ENCODE data around the gene ACER2. TPM values are rescaled to one million over a fixed set of nuclear protein-coding genes. Genes with fewer than 3 reads are reported as not detected.

The ACER2 gene
- total and polyA plus RNA-seq, 5 donors from 2014 or later = 0.21 to 2.9 (median 0.87) TPM

- no peaks in the 10 kb centered on the region for H3K27me3 ChIP-seq (ENCODE audit: control insufficient read depth, insufficient read depth, low read length)
- H3K4me1 ChIP-seq (ENCODE audit: control insufficient read depth, insufficient read depth, low read length, poor library complexity, severe bottlenecking) = peaks cover 7% of the 10 kb centered on the region
- ATAC-seq (ENCODE audit: low read depth in 2 of 2) (no peak), DNase-seq (no peak)
- no peaks in the 10 kb centered on the region for H3K36me3 ChIP-seq (ENCODE audit: control insufficient read depth, insufficient read depth, low read length)
- H3K27me3 Mint-ChIP-seq = peaks cover 6% of the 10 kb centered on the region
- no peak overlapping the region for H3K4me3 ChIP-seq (ENCODE audit: low read depth, low read length)
- H3K9me3 ChIP-seq (ENCODE audit: control insufficient read depth in 2 of 2, low read length in 2 of 2) = no peaks in the 10 kb centered on the region
- peaks cover 0 to 9% (median 3%) of the 10 kb centered on the region in 4 donors for H3K4me1 Mint-ChIP-seq
- H3K36me3 Mint-ChIP-seq = peaks cover 8% of the 10 kb centered on the region
- H3K27ac ChIP-seq (ENCODE audit: insufficient read depth, low read length, poor library complexity, severe bottlenecking) = no peak overlapping the region
- H3K9me3 Mint-ChIP-seq = no peaks in the 10 kb centered on the region
- no peak overlapping the region for H3K27ac Mint-ChIP-seq
- H3K4me3 Mint-ChIP-seq = no peak overlapping the region
Observed at GRCh38 chr9:19456426-19456825, 47.6 kb downstream of the ACER2 start.

DNA sequence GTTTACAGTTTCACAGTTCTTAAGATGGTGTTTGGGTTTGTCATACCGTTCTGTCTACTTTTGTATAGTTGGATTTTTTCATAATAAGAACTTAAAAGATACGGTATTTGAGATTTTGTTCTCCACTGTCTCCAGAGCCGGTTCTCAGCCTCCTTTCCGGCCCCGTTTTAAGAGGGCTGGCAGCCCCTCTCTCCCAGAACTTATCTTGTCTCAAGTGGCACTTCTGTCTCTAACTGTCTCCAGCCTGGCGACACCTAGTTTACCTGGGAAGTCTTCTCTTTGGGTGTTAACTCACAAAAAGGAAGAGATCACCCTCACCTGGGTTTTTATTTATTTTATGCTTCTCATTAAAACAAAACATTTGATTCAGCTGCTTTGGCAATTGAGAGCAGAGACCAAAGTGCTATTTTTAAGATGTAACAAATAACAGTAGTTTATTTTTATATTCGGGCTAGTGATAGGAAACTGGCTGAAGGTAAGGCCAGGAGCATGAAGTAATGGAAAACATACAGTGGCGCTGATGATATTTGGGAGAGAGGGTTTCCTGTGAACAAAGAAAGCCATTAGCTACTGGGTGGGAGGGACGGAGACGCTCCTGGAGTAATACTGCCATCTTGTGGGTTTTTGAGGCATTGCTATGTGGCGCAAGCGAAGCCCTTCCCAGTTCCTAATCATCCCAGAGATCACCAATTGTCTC, 48.3 kb downstream of the ACER2 start:
- H3K9me3 Mint-ChIP-seq = no peaks in the 10 kb centered on the region

DNA sequence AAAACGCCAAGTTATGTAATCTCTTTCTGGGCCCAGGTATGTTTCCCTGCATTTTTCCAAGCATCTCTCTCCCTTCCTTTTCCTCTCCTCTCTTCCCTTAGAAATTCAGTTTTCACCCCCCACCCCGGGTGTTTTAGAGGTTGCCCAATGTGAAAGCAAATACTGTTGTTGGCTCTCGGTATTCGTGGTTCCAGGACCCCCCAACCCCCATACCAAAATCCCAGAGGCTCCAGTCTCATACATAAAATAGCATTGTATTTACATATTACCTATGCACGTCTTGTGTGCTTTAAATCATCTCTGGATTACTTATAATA, 48.8 kb downstream of the ACER2 start:
- H3K9me3 ChIP-seq (ENCODE audit: control insufficient read depth in 2 of 2, low read length in 2 of 2) = no peaks in the 10 kb centered on the region
- peak overlapping the region; percentile 47 for H3K4me3 ChIP-seq (ENCODE audit: low read depth, low read length)
- no peak for DNase-seq
- Mint-ChIP-seq H3K4me3 (peak overlapping the region in 2 of 4 donors; percentile 14 to 26), H3K27ac (peak overlapping the region in 1 of 3 donors; percentile 15), H3K9me3 (no peaks in the 10 kb centered on the region), H3K27me3 (peaks cover 6% of the 10 kb centered on the region), H3K4me1 (peaks cover 0 to 9% (median 3%) of the 10 kb centered on the region in 4 donors), H3K36me3 (no peaks in the 10 kb centered on the region)
- H3K27me3 ChIP-seq (ENCODE audit: control insufficient read depth, insufficient read depth, low read length) = no peaks in the 10 kb centered on the region
- no peak overlapping the region for H3K27ac ChIP-seq (ENCODE audit: insufficient read depth, low read length, poor library complexity, severe bottlenecking)
- peaks cover 7% of the 10 kb centered on the region for H3K4me1 ChIP-seq (ENCODE audit: control insufficient read depth, insufficient read depth, low read length, poor library complexity, severe bottlenecking)
- ATAC-seq (ENCODE audit: low read depth in 2 of 2) = peak in 1 of 2 donors; percentile 14
- no peaks in the 10 kb centered on the region for H3K36me3 ChIP-seq (ENCODE audit: control insufficient read depth, insufficient read depth, low read length)

More for the DNA sequence above, 48.3 kb downstream of the ACER2 start:
- Histone ChIP-seq H3K27me3 (ENCODE audit: control insufficient read depth, insufficient read depth, low read length) (no peaks in the 10 kb centered on the region), H3K4me1 (ENCODE audit: control insufficient read depth, insufficient read depth, low read length, poor library complexity, severe bottlenecking) (peaks cover 7% of the 10 kb centered on the region), H3K27ac (ENCODE audit: insufficient read depth, low read length, poor library complexity, severe bottlenecking) (no peak overlapping the region), H3K36me3 (ENCODE audit: control insufficient read depth, insufficient read depth, low read length) (no peaks in the 10 kb centered on the region), H3K9me3 (ENCODE audit: control insufficient read depth in 2 of 2, low read length in 2 of 2) (no peaks in the 10 kb centered on the region), H3K4me3 (ENCODE audit: low read depth, low read length) (peak overlapping the region; percentile 47)
- Mint-ChIP-seq H3K4me3 (peak overlapping the region in 1 of 4 donors; percentile 26), H3K27me3 (peaks cover 6% of the 10 kb centered on the region), H3K36me3 (peaks cover under 1% of the 10 kb centered on the region), H3K4me1 (peaks cover 0 to 9% (median 3%) of the 10 kb centered on the region in 4 donors), H3K27ac (peak overlapping the region in 2 of 3 donors; percentile 15 to 18)
- ATAC-seq (ENCODE audit: low read depth in 2 of 2) = peak; percentile 83 to 86
- DNase-seq = peak; percentile 46 to 71 (median 65)

DNA sequence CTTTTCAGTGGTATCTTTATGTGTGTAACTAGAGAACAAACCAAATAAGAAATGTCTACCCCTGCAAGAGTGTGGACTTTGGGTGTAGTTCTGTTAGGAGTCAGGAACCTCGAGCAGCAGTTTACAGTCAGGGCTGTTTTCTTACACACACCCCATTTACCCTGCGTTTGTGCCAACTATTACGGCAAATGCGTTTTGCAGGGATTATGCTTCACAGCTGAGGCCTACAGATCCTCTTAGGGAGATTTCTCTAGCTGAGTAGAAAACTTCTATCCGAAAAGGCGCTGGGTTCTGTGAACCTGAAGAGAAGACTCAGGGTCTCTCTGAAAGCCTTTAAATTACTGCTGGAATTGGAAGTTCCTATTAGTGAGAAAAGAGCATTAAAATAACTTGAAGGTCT, 51.4 kb downstream of the ACER2 start:
- H3K27ac ChIP-seq (ENCODE audit: insufficient read depth, low read length, poor library complexity, severe bottlenecking) = no peak overlapping the region
- no peaks in the 10 kb centered on the region for H3K36me3 Mint-ChIP-seq
- no peaks in the 10 kb centered on the region for H3K9me3 Mint-ChIP-seq
- H3K36me3 ChIP-seq (ENCODE audit: control insufficient read depth, insufficient read depth, low read length) = no peaks in the 10 kb centered on the region
- peaks cover 10% of the 10 kb centered on the region for H3K4me1 ChIP-seq (ENCODE audit: control insufficient read depth, insufficient read depth, low read length, poor library complexity, severe bottlenecking)
- no peaks in the 10 kb centered on the region for H3K27me3 ChIP-seq (ENCODE audit: control insufficient read depth, insufficient read depth, low read length)
- no peak for DNase-seq
- no peak overlapping the region for H3K4me3 ChIP-seq (ENCODE audit: low read depth, low read length)
- no peak for ATAC-seq (ENCODE audit: low read depth in 2 of 2)
- no peaks in the 10 kb centered on the region for H3K9me3 ChIP-seq (ENCODE audit: control insufficient read depth in 2 of 2, low read length in 2 of 2)
- H3K4me1 Mint-ChIP-seq = peaks cover 0 to 19% (median 7%) of the 10 kb centered on the region in 4 donors
- no peak overlapping the region for H3K27ac Mint-ChIP-seq
- peaks cover 10% of the 10 kb centered on the region for H3K27me3 Mint-ChIP-seq
- no peak overlapping the region for H3K4me3 Mint-ChIP-seq

GRCh38 chr9:19461135-19461534, 52.3 kb downstream of the ACER2 start:
- Mint-ChIP-seq H3K4me3 (no peak overlapping the region), H3K27ac (no peak overlapping the region), H3K27me3 (peaks cover 13% of the 10 kb centered on the region), H3K4me1 (peaks cover 0 to 20% (median 7%) of the 10 kb centered on the region in 4 donors), H3K36me3 (no peaks in the 10 kb centered on the region), H3K9me3 (no peaks in the 10 kb centered on the region)
- Histone ChIP-seq H3K27me3 (ENCODE audit: control insufficient read depth, insufficient read depth, low read length) (no peaks in the 10 kb centered on the region), H3K9me3 (ENCODE audit: control insufficient read depth in 2 of 2, low read length in 2 of 2) (no peaks in the 10 kb centered on the region), H3K4me1 (ENCODE audit: control insufficient read depth, insufficient read depth, low read length, poor library complexity, severe bottlenecking) (peaks cover 11% of the 10 kb centered on the region), H3K27ac (ENCODE audit: insufficient read depth, low read length, poor library complexity, severe bottlenecking) (no peak overlapping the region), H3K36me3 (ENCODE audit: control insufficient read depth, insufficient read depth, low read length) (no peaks in the 10 kb centered on the region), H3K4me3 (ENCODE audit: low read depth, low read length) (no peak overlapping the region)
- DNase-seq = no peak
- no peak for ATAC-seq (ENCODE audit: low read depth in 2 of 2)

- ATAC-seq (ENCODE audit: low read depth in 2 of 2) (no peak), DNase-seq (no peak)
- Histone ChIP-seq H3K4me1 (ENCODE audit: control insufficient read depth, insufficient read depth, low read length, poor library complexity, severe bottlenecking) (peaks cover 4% of the 10 kb centered on the region), H3K27me3 (ENCODE audit: control insufficient read depth, insufficient read depth, low read length) (no peaks in the 10 kb centered on the region), H3K4me3 (ENCODE audit: low read depth, low read length) (no peak overlapping the region), H3K27ac (ENCODE audit: insufficient read depth, low read length, poor library complexity, severe bottlenecking) (no peak overlapping the region), H3K36me3 (ENCODE audit: control insufficient read depth, insufficient read depth, low read length) (no peaks in the 10 kb centered on the region), H3K9me3 (ENCODE audit: control insufficient read depth in 2 of 2, low read length in 2 of 2) (no peaks in the 10 kb centered on the region)
- no peaks in the 10 kb centered on the region for H3K9me3 Mint-ChIP-seq
- no peak overlapping the region for H3K27ac Mint-ChIP-seq
- peaks cover 0 to 12% (median 4%) of the 10 kb centered on the region in 4 donors for H3K4me1 Mint-ChIP-seq
- H3K27me3 Mint-ChIP-seq = peaks cover 14% of the 10 kb centered on the region
- peak overlapping the region; percentile 46 to 91 (median 89) for H3K4me3 Mint-ChIP-seq
- no peaks in the 10 kb centered on the region for H3K36me3 Mint-ChIP-seq
Observed at GRCh38 chr9:19464061-19464763, 55.4 kb downstream of the ACER2 start.

- H3K36me3 Mint-ChIP-seq = no peaks in the 10 kb centered on the region
- H3K27me3 Mint-ChIP-seq = peaks cover 8% of the 10 kb centered on the region
- Histone ChIP-seq H3K4me3 (ENCODE audit: low read depth, low read length) (peak overlapping the region; percentile 55), H3K27me3 (ENCODE audit: control insufficient read depth, insufficient read depth, low read length) (no peaks in the 10 kb centered on the region), H3K9me3 (ENCODE audit: control insufficient read depth in 2 of 2, low read length in 2 of 2) (no peaks in the 10 kb centered on the region), H3K36me3 (ENCODE audit: control insufficient read depth, insufficient read depth, low read length) (no peaks in the 10 kb centered on the region), H3K4me1 (ENCODE audit: control insufficient read depth, insufficient read depth, low read length, poor library complexity, severe bottlenecking) (peaks cover 4% of the 10 kb centered on the region), H3K27ac (ENCODE audit: insufficient read depth, low read length, poor library complexity, severe bottlenecking) (no peak overlapping the region)
- DNase-seq = peak; percentile 42 to 79 (median 71)
- peaks cover 0 to 12% (median 4%) of the 10 kb centered on the region in 4 donors for H3K4me1 Mint-ChIP-seq
- H3K9me3 Mint-ChIP-seq = no peaks in the 10 kb centered on the region
- ATAC-seq (ENCODE audit: low read depth in 2 of 2) = peak; percentile 86 to 87
- no peak overlapping the region for H3K27ac Mint-ChIP-seq
- H3K4me3 Mint-ChIP-seq = peak overlapping the region; percentile 46 to 91 (median 89)
Observed at GRCh38 chr9:19464764-19465585, 56.2 kb downstream of the ACER2 start.
